Measurements from ENCODE around the gene SNTG2.

GRCh38 chr2:916935-917334, 33.7 kb upstream of the SNTG2 start:
- TF ChIP-seq POLR2A (IDR thresholded peaks at IDR 0.05) (no peak), CTCF (IDR thresholded peaks at IDR 0.05) (no peak), POLR2AphosphoS5 (IDR thresholded peaks at IDR 0.05) (no peak)
